Ovary (tissue), 10 donors: ENCODE measurements around the gene ZNF736. TPM values are rescaled to one million over a fixed set of nuclear protein-coding genes. Genes with fewer than 3 reads are reported as not detected.
"Not testable (repeated sequence)": the region's sequence is repeated elsewhere in the genome, so short reads cannot be mapped to it uniquely, and the experiment has no call there.

Experiments used
- DNase-seq, 5 donors: peaks; one replicate each; pipeline ENCODE4 v3.0.0-alpha.2; 2019 to 2020
- H3K27ac ChIP-seq, 2 donors: fragments of 200-600 bp; one replicate each; pipeline versions ENCODE4 v1.5.1 to v1.8.0; 2019 to 2022
- H3K27me3 ChIP-seq: fragments of 200-600 bp; one replicate; pipeline ENCODE4 v1.8.0; 2022
- H3K36me3 ChIP-seq: fragments of 200-600 bp; sonication (generic); one replicate; pipeline ENCODE4 v1.5.1; 2019
- H3K4me1 ChIP-seq: one replicate; pipeline ENCODE4 v1.8.1; 2013; ENCODE audit warnings: mild to moderate bottlenecking, moderate library complexity; ENCODE audit not compliant: insufficient read depth
- H3K4me3 ChIP-seq: fragments of 200-600 bp; sonication (generic); one replicate; pipeline ENCODE4 v1.5.1; 2017
- H3K9me3 ChIP-seq, 2 donors: fragments of 200-600 bp in 1 of 2; sonication (generic) in 1 of 2; one replicate each; pipeline versions ENCODE4 v1.5.1 to v1.8.1; 2013 to 2019; ENCODE audit warnings: mild to moderate bottlenecking in 1 of 2, moderate library complexity in 1 of 2
- CTCF ChIP-seq, 3 donors: fragments of 450-650 bp in 2 of 3; fragments of 200-600 bp in 1 of 3; IDR thresholded peaks; one replicate each; pipeline versions ENCODE4 v1.5.1 to v1.8.0; 2016 to 2022; ENCODE audit warnings: antibody characterized with exemption in 3 of 3, mild to moderate bottlenecking in 1 of 3
- EP300 ChIP-seq: sonication (generic); formaldehyde crosslinking; IDR thresholded peaks from one replicate; pipeline ENCODE4 v1.6.1; 2017; ENCODE audit warnings: antibody characterized with exemption
- POLR2A ChIP-seq: fragments of 450-650 bp; IDR thresholded peaks from one replicate; pipeline ENCODE4 v1.6.1; 2017; ENCODE audit warnings: antibody characterized with exemption, mild to moderate bottlenecking, moderate library complexity
- WGBS, 3 donors: extraction: QIAGEN DNeasy Blood & Tissue Kit in 1 of 3; methylation state at CpG; one replicate each; pipeline versions ENCODE4 v1.1.5 to v1.1.7; 2013 to 2017; 5-methylcytosine and 5-hydroxymethylcytosine counted together
- intact Hi-C, 4 donors: fragments of 100-400 bp; cut with DNase I; formaldehyde crosslinking; loops; one replicate each; pipeline versions ENCODE4 v1.11.0 to v1.15.1; 2022 to 2023
- long read RNA-seq, 3 donors: library from polyadenylated mRNA in 2 of 3; unstranded in 2 of 3; transcript quantifications; one replicate each; pipeline ENCODE4 v2.0.0 and lab custom pipeline, GENCODE V29; 2021 to 2026
- polyA plus RNA-seq, 2 donors: library from polyadenylated mRNA; stranded (reverse); fragments of 200-250 nt in 1 of 2; fragments of 350-450 nt in 1 of 2; fragmentation: Illumina TruSeq in 1 of 2; extraction: RNeasy Lipid Tissue Mini Kit (QIAGEN cat#74804) in 1 of 2; gene quantifications; one replicate each; pipeline ENCODE4 v1.2.3, GENCODE V29; 2013 to 2014
- total RNA-seq, 7 donors: library from RNA; depleted of rRNA in 2 of 7; stranded (reverse); fragments of >200 nt in 2 of 7; fragmentation: NEBNext Ultra II Directional in 3 of 7; extraction: Animal tissue kit (Norgen Biotek cat#: 25700) in 3 of 7; gene quantifications; one replicate each; pipeline versions ENCODE4 v1.1.0 to v1.2.4, GENCODE V29; 2016 to 2023
- donor health status: DM: no; HTN: no; CAD: no; lungs with moderate emphysema.
- donor health status: DM: no; HTN: no; CAD: no.
- donor health status: Bipolar disorder and iron deficiency.
- donor health status: DM: yes; HTN: yes; CAD: no.
- donor health status: DM: no; HTN: no; CAD: no.
- donor health status: DM: yes; HTN: yes; CAD: no.

Gene ZNF736
- total RNA-seq (10 to 100 TPM in 6 of 7 donors, 1 to 10 TPM in 1; 9.1 to 24.9 (median 19.7) TPM), polyA plus RNA-seq (1 to 10 TPM; 5.0 to 7.9 TPM)
- long read RNA-seq, donor 1, partial matches to known transcripts = 0 of 6 reads
- long read RNA-seq, donor 1, other reads (novel, unspliced or antisense) = 6 of 6 reads
- long read RNA-seq, donor 2, full-length matches to known transcripts = 5 of 5 reads
- long read RNA-seq, donor 2, partial matches to known transcripts = 0 of 5 reads
- long read RNA-seq, donor 2, other reads (novel, unspliced or antisense) = 0 of 5 reads
- long read RNA-seq, donor 3, full-length matches to known transcripts = 1 of 4 reads
- long read RNA-seq, donor 3, partial matches to known transcripts = 1 of 4 reads
- long read RNA-seq, donor 3, other reads (novel, unspliced or antisense) = 2 of 4 reads

DNA sequence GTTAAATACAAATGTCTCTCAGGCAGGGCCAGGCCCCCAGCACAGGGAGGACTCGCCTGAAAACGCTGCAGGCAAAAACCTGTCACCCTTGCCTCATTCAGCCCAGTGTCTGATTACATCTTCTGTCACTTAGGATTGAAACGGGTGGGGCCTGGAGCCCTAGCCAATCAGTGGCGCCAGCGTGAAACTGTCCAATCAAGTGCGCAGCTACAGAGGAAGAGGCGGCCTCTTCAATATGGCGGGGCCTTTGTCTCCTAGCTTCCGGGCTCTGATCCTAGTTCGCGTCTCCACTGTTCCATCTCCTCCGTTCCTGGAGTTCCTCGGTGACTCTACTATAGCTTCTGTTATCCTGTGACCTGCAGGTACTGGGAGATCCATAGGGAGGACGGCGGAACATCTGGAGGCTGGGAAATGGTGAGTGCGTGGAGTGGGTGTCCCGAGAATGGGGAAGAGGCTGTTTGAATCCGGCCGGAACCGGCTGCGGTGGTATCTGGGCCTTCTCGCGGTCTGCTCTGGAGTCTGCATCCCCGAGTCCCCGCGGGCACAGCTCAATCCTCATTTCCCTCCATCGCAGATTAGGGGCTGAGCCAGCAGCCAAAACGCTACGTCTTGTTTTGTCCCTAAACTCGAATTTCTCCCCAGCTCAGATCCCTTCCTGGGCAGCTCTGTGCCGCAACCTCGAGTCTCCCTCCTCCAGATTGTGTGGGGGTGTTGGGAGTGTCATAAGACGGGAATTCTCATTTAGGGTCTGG lies at the start of gene ZNF736:
TSS of gene ZNF736 (plus strand) at position 222 of the 752 bp plus-strand sequence. CDS start at position 412, 190 bp downstream.
- 0 to 1% (median 1%) methylated on average over 33 of the region's 33 CpGs for WGBS, 3 donors
- no peaks in the 10 kb centered on the region for H3K36me3 ChIP-seq
- peak within 1 kb of the TSS; percentile 57 for H3K4me3 ChIP-seq
- DNase-seq = peak; percentile 82 to 88 (median 85)
- H3K27me3 ChIP-seq = no peaks in the 10 kb centered on the region
- no peaks in the 10 kb centered on the region for H3K9me3 ChIP-seq
- intact Hi-C loops = no loop called here
- peaks cover 7% of the 10 kb centered on the region for H3K4me1 ChIP-seq
- TF ChIP-seq POLR2A (peak; percentile 31), CTCF (IDR thresholded peaks at IDR 0.05) (no peak), EP300 (no peak)
- peak within 1 kb of the TSS in 1 of 2 donors; percentile 63 for H3K27ac ChIP-seq

- H3K4me1 ChIP-seq = no peaks in the 10 kb centered on the region
- H3K27ac ChIP-seq = no peak overlapping the region
- H3K27me3 ChIP-seq = no peaks in the 10 kb centered on the region
- 78 to 95% (median 79%) methylated on average over 1 of the region's 1 CpG for WGBS, 3 donors
- DNase-seq = no peak
- no peak overlapping the region for H3K4me3 ChIP-seq
- TF ChIP-seq CTCF (IDR thresholded peaks at IDR 0.05) (no peak), POLR2A (no peak), EP300 (no peak)
- intact Hi-C loops = no loop called here
- H3K9me3 ChIP-seq = no peaks in the 10 kb centered on the region
- H3K36me3 ChIP-seq = no peaks in the 10 kb centered on the region
Measured at GRCh38 chr7:64266341-64266919, 47.3 kb upstream of the ZNF736 start.

GRCh38 chr7:64277630-64278029 lies 36.1 kb upstream of the ZNF736 start:
- intact Hi-C loops = no loop called here
- no peak for TF ChIP-seq POLR2A
- TF ChIP-seq CTCF (IDR thresholded peaks at IDR 0.05) = no peak
- WGBS, 3 donors = 47 to 63% (median 59%) methylated on average over 2 of the region's 2 CpGs
- DNase-seq = no peak
- no peaks in the 10 kb centered on the region for H3K27me3 ChIP-seq
- H3K4me3 ChIP-seq = no peak overlapping the region
- no peaks in the 10 kb centered on the region for H3K36me3 ChIP-seq
- no peaks in the 10 kb centered on the region for H3K4me1 ChIP-seq
- no peaks in the 10 kb centered on the region for H3K9me3 ChIP-seq
- H3K27ac ChIP-seq = no peak overlapping the region

DNA sequence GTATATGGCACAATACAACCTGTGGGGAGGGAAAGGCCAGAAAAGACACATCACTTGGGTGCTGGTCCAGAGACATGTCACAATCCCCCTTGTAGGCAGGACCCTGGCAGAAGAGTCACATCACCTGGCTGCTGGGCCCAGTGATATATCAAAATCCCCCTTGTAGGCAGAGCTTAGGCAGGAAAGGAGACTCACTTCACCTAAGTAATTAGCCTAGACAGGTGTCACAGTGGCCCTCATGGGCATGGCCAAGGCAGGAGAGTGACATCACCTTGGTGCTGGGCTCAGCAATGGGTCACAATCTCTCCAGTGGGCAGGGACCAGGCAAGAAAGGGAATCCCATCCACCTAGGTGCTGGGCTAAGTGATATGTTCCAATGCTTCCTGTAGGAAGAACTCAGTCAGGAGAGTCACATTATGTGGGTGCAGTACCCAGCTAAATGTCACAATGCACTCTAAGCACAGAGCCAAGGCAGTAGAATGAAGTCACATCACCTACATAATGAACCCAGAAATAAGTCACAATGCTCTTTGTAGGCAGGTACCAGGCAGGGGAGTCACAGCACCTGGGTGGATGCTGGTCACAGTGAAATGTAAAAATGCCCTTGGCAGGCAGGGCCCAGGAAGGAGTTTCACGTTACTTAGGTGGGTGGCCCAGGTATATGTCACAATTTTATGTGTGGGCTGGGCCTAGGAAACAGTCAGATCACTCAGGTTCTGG lies 18.9 kb upstream of the ZNF736 start:
- TF ChIP-seq POLR2A (no peak), CTCF (IDR thresholded peaks at IDR 0.05) (no peak), EP300 (no peak)
- Histone ChIP-seq H3K9me3 (no peaks in the 10 kb centered on the region), H3K27ac (no peak overlapping the region), H3K27me3 (no peaks in the 10 kb centered on the region), H3K4me1 (no peaks in the 10 kb centered on the region), H3K4me3 (no peak overlapping the region), H3K36me3 (no peaks in the 10 kb centered on the region)
- 79 to 83% (median 83%) methylated on average over 1 of the region's 1 CpG for WGBS, 3 donors
- intact Hi-C loops = no loop called here
- no peak for DNase-seq

DNA sequence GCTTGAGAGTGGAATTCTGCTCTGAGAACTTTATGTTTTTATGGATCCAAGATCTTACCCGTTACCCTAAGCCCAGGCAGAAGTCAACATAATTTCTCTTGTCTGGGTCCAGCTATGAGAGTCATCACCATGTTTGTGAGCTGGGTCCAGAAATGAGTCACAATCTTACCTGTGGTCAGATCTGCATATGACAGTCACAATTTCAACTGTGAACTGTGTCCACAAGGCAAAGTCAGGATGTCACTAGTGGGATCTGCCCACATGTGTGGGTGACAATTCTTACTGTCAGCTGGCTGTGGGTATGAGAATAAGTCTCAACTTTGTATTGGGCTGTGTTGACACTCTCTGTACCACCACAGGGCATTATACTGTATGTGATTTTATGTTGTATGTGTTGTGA lies 16.3 kb upstream of the ZNF736 start:
- H3K9me3 ChIP-seq, H3K4me1 ChIP-seq, DNase-seq, H3K4me3 ChIP-seq, H3K27ac ChIP-seq, H3K27me3 ChIP-seq, H3K36me3 ChIP-seq, intact Hi-C loops: not testable (repeated sequence)
- 63 to 80% (median 73%) methylated on average over 1 of the region's 1 CpG for WGBS, 3 donors
